ENCODE data around the gene OR4A16.

Gene OR4A16

GRCh38 chr11:55342901-55343300 is at the start of gene OR4A16:
Gene OR4A16 (plus strand): TSS chr11:55343201. CDS start chr11:55343201, 0 bp downstream.
- no peak for DNase-seq

DNA sequence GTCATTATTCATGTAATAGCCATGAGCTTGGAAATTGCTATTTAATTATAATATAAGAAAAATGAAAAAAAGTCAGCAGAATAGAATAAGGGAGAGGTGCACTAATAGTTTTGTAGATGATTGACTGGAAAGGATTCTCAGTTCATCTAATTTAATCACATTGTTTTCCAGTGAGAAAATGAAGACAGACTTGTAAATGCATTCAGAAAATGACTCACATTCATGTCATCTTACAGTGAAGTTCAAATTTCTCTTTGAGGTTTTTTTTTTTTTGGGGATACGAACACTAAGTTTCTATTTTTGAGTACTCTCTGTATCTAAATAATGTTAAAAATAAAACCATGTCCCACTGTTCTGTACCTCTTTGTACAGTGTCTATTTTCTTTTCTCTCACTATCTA is 18.5 kb upstream of the OR4A16 start:
- no peak for DNase-seq

- no peak for DNase-seq
Observed at GRCh38 chr11:55345306-55345705, 2.3 kb downstream of the OR4A16 start.

- DNase-seq: no peak
Observed at GRCh38 chr11:55349032-55349431, 6.0 kb downstream of the OR4A16 start.

DNA sequence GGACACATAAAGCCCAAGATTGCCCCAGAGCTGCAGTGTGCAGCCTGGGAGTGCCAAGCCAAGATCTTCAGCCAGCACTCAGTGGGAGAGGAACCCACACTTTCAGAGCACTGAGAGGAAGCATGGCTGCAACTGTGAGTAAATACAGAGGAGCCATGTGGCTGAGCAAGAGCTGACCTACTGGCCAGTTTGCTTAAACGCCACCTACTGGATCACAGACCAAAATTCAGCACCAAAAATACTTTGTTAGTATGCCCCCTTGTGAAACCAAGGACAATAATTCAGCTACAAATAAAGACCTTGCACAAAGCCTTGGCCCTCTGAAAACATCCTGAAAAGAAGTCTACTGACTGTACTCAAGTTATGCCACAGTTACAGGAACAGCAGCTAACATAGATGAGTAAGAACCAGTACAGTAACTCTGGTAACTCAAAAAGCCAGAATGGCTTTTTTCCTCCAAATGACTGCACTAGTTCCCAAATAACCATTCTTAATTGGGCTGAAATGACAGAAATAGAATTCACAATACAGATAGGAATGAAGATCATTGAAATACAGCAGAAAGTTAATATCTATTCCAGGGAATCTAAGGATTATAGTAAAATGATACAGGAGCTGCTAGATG is 14.7 kb downstream of the OR4A16 start:
- DNase-seq: no peak

GRCh38 chr11:55367674-55368073 is 24.7 kb downstream of the OR4A16 start, which contains the start of gene OR4A15:
Gene OR4A15 (plus strand): TSS chr11:55367974. CDS start chr11:55367974, 0 bp downstream.
- DNase-seq: no peak

Measured in NCI-H2029 treated with DMSO at 0.1 percent for 48 hours (cell line).